Adrenal gland (tissue), 12 donors: Measurements from ENCODE around the gene MSH5. TPM values are rescaled to one million over a fixed set of nuclear protein-coding genes. Genes with fewer than 3 reads are reported as not detected.

Experiments
- DNase-seq, 7 donors: peaks; one replicate each; pipeline ENCODE4 v3.0.0-alpha.2; 2019 to 2020
- H3K27ac ChIP-seq, 5 donors: fragments of 200-600 bp; sonication (generic) in 4 of 5; 1 replicate in 3 of 5; 2 replicates in 2 of 5; pipeline versions ENCODE4 v1.5.1 to v1.8.0; 2016 to 2020; ENCODE audit warnings: mild to moderate bottlenecking in 1 of 5
- H3K27me3 ChIP-seq: fragments of 200-600 bp; 2 replicates; pipeline ENCODE4 v1.8.0; 2021
- H3K36me3 ChIP-seq, 2 donors: fragments of 200-600 bp; replicated peaks in 1 of 2; 1 replicate in 1 of 2; 2 replicates in 1 of 2; pipeline versions ENCODE4 v1.5.1 to v1.8.0; 2018 to 2022
- H3K4me1 ChIP-seq, 2 donors: fragments of 200-600 bp; replicated peaks in 1 of 2; 1 replicate in 1 of 2; 2 replicates in 1 of 2; pipeline versions ENCODE4 v1.5.1 to v1.8.0; 2018 to 2021
- H3K4me3 ChIP-seq, 4 donors: fragments of 200-600 bp; sonication (generic) in 3 of 4; one replicate each; pipeline ENCODE4 v1.5.1; 2016 to 2018
- H3K9me3 ChIP-seq, 3 donors: fragments of 200-600 bp; sonication (generic) in 1 of 3; replicated peaks in 1 of 3; 1 replicate in 2 of 3; 2 replicates in 1 of 3; pipeline versions ENCODE4 v1.5.1 to v1.8.0; 2016 to 2021
- CTCF ChIP-seq, 6 experiments: fragments of 450-650 bp in 4 of 6; fragments of 200-600 bp in 2 of 6; sonication (generic) in 1 of 6; IDR thresholded peaks; 1 replicate in 5 of 6; 2 replicates in 1 of 6; pipeline versions ENCODE4 v1.5.1 to v1.8.0; 2016 to 2021; ENCODE audit warnings: antibody characterized with exemption in 6 of 6, mild to moderate bottlenecking in 2 of 6, moderate library complexity in 1 of 6
- POLR2A ChIP-seq, 2 donors: fragments of 450-650 bp; IDR thresholded peaks; one replicate each; pipeline ENCODE4 v1.6.1; 2017; ENCODE audit warnings: antibody characterized with exemption in 2 of 2, mild to moderate bottlenecking in 2 of 2, moderate library complexity in 1 of 2
- WGBS, 4 donors: extraction: QIAGEN DNeasy Blood & Tissue Kit in 2 of 4; methylation state at CpG; one replicate each; pipeline versions ENCODE4 v1.1.5 to v1.1.7; 2013 to 2017; 5-methylcytosine and 5-hydroxymethylcytosine counted together
- intact Hi-C, 2 donors: fragments of 100-400 bp; cut with DNase I; formaldehyde crosslinking; loops; one replicate each; pipeline versions ENCODE4 v1.14.1 to v1.15.0; 2022 to 2023
- polyA plus RNA-seq, 3 donors: library from polyadenylated mRNA; stranded (reverse); fragments of 200-250 nt in 2 of 3; fragments of 350-450 nt in 1 of 3; fragmentation: Illumina TruSeq in 1 of 3; extraction: RNeasy Lipid Tissue Mini Kit (QIAGEN cat#74804) in 1 of 3; gene quantifications; one replicate each; pipeline ENCODE4 v1.2.3, GENCODE V29; 2013 to 2014
- total RNA-seq, 9 donors: library from RNA; depleted of rRNA in 4 of 9; stranded (reverse); fragments of >200 nt in 4 of 9; fragments of 120-200 nt in 1 of 9; fragmentation: NEBNext Ultra II Directional in 1 of 9; extraction: Animal tissue kit (Norgen Biotek cat#: 25700) in 1 of 9; gene quantifications; one replicate each; pipeline versions ENCODE4 v1.1.0 to v1.2.4, GENCODE V29; 2013 to 2023
- donor health status: healthy with polysubstance abuse.
- donor health status: Bipolar disorder and iron deficiency.
- donor health status: DM: yes; HTN: yes; CAD: no.
- donor health status: DM: no; HTN: no; CAD: no.
- donor health status: DM: no; HTN: no; CAD: no.
- donor health status: DM: yes; HTN: yes; CAD: no.

MSH5 gene
- total and polyA plus RNA-seq, 12 donors = 3.0 to 24.5 (median 6.4) TPM

- no peak for DNase-seq
- intact Hi-C loops = no loop called here
- TF ChIP-seq CTCF (IDR thresholded peaks at IDR 0.05) (no peak), POLR2A (IDR thresholded peaks at IDR 0.05) (no peak)
- no peaks in the 10 kb centered on the region for H3K27me3 ChIP-seq
- H3K27ac ChIP-seq = no peak overlapping the region
- no peak overlapping the region for H3K4me3 ChIP-seq
- H3K36me3 ChIP-seq = no peaks in the 10 kb centered on the region
- no peaks in the 10 kb centered on the region for H3K9me3 ChIP-seq
- WGBS, 4 donors = 57 to 87% (median 79%) methylated on average over 4 of the region's 4 CpGs
- H3K4me1 ChIP-seq = no peaks in the 10 kb centered on the region
Observed at GRCh38 chr6:31713465-31713864, 26.3 kb upstream of the MSH5 start.

DNA sequence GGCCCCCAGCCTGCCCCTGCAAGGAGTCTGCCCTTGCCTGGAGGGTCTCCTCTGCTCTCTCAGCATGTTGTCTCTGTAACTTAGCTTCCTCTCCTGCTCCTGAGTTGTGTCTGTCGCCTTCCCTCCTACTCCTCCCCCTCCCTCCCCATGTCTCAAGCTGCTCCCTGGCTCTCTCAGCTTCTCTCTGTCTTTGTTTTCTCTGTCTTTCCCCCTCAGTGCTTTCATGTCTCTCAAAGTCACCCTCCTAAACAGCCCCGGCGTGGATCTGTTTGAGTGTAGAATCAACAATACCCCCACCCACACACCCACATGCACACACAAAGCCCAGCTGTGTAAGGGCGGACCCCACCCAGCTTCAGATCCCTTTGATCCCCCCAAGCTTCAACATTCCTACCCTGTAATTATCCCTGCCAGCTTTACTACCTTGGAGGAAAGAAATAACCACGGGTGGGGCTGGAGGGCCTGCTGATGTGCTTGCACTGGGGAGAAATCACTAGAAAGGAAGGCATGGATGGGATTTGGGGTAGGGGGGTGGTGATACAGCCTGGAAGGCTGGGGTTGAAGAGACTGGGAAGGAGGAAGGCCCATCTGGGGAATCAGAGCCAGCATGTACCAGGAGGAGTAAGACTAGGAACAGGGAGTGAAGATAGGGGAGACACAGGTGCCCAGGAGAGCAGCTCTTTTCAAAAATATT is 25.7 kb upstream of the MSH5 start:
- Histone ChIP-seq H3K36me3 (no peaks in the 10 kb centered on the region), H3K4me1 (no peaks in the 10 kb centered on the region), H3K9me3 (no peaks in the 10 kb centered on the region), H3K27me3 (no peaks in the 10 kb centered on the region), H3K27ac (no peak overlapping the region), H3K4me3 (no peak overlapping the region)
- 55 to 66% (median 58%) methylated on average over 5 of the region's 5 CpGs for WGBS, 4 donors
- no peak for DNase-seq
- TF ChIP-seq POLR2A (IDR thresholded peaks at IDR 0.05) (no peak), CTCF (IDR thresholded peaks at IDR 0.05) (no peak)
- intact Hi-C loops = no loop called here

GRCh38 chr6:31715022-31715958 is 24.5 kb upstream of the MSH5 start, which contains the start of gene LY6G6D:
Gene LY6G6D, plus strand, starts transcription at chr6:31715348. Its CDS starts 8 bp downstream, at chr6:31715356.
- H3K4me3 ChIP-seq = no peak within 1 kb of the TSS
- H3K36me3 ChIP-seq = no peaks in the 10 kb centered on the region
- WGBS, 4 donors = 75 to 89% (median 82%) methylated on average over 5 to 16 of the region's 16 CpGs
- intact Hi-C loops = no loop called here
- H3K27ac ChIP-seq = no peak within 1 kb of the TSS
- DNase-seq = no peak
- H3K4me1 ChIP-seq = no peaks in the 10 kb centered on the region
- no peaks in the 10 kb centered on the region for H3K9me3 ChIP-seq
- TF ChIP-seq POLR2A (IDR thresholded peaks at IDR 0.05) = no peak
- TF ChIP-seq CTCF (IDR thresholded peaks at IDR 0.05) = no peak
- H3K27me3 ChIP-seq = no peaks in the 10 kb centered on the region

GRCh38 chr6:31717499-31718222 is 22.1 kb upstream of the MSH5 start:
- no peaks in the 10 kb centered on the region for H3K4me1 ChIP-seq
- no peaks in the 10 kb centered on the region for H3K9me3 ChIP-seq
- H3K27me3 ChIP-seq = no peaks in the 10 kb centered on the region
- no peak for TF ChIP-seq CTCF (IDR thresholded peaks at IDR 0.05)
- TF ChIP-seq POLR2A (IDR thresholded peaks at IDR 0.05) = no peak
- no peak overlapping the region for H3K4me3 ChIP-seq
- H3K27ac ChIP-seq = no peak overlapping the region
- H3K36me3 ChIP-seq = no peaks in the 10 kb centered on the region
- intact Hi-C loops = no loop called here
- 56 to 75% (median 72%) methylated on average over 10 of the region's 10 CpGs for WGBS, 4 donors
- no peak for DNase-seq
